Peyer's patch (tissue), 4 donors: ENCODE results near the gene EML3.

Experiments
- CTCF ChIP-seq, 6 experiments: fragments of 450-650 bp in 4 of 6; fragments of 200-600 bp in 2 of 6; sonication (generic) in 1 of 6; IDR thresholded peaks; one replicate each; pipeline ENCODE4 v1.5.1; 2017 to 2019; ENCODE audit warnings: antibody characterized with exemption in 6 of 6, mild to moderate bottlenecking in 3 of 6, moderate library complexity in 1 of 6
- POLR2A ChIP-seq, 2 donors: fragments of 450-650 bp; IDR thresholded peaks; one replicate each; pipeline ENCODE4 v1.5.1; 2017; ENCODE audit warnings: antibody characterized with exemption in 2 of 2, mild to moderate bottlenecking in 2 of 2, moderate library complexity in 2 of 2

- TF ChIP-seq CTCF (IDR thresholded peaks at IDR 0.05) (no peak), POLR2A (IDR thresholded peaks at IDR 0.05) (no peak)
These were observed 12.7 kb downstream of the EML3 start for GRCh38 chr11:62599901-62600300.
